Mononuclear cell (primary cell): Measurements from ENCODE around the gene LRRC43. TPM values are rescaled to one million over a fixed set of nuclear protein-coding genes. Genes with fewer than 3 reads are reported as not detected.

Experiments used
- H3K27me3 ChIP-seq: 2 replicates; pipeline ENCODE4 v1.6.0; 2011; ENCODE audit warnings: low read length, control low read depth; ENCODE audit not compliant: insufficient read depth
- H3K4me1 ChIP-seq: 2 replicates; pipeline ENCODE4 v1.5.1; 2011; ENCODE audit warnings: mild to moderate bottlenecking, low read length, control low read depth; ENCODE audit not compliant: insufficient read depth
- H3K4me3 ChIP-seq: 2 replicates; pipeline ENCODE4 v1.5.1; 2011; ENCODE audit warnings: mild to moderate bottlenecking, low read length, moderate library complexity
- H3K9me3 ChIP-seq: 2 replicates; pipeline ENCODE4 v1.5.1; 2011; ENCODE audit warnings: low read depth, mild to moderate bottlenecking, control low read depth, low read length
- total RNA-seq: library from RNA; depleted of rRNA; stranded (reverse); fragments of >200 nt; gene quantifications from one replicate; pipeline ENCODE4 v1.2.3, GENCODE V29; 2012

The LRRC43 gene
- total RNA-seq, 1 donor = 0.52 TPM

DNA sequence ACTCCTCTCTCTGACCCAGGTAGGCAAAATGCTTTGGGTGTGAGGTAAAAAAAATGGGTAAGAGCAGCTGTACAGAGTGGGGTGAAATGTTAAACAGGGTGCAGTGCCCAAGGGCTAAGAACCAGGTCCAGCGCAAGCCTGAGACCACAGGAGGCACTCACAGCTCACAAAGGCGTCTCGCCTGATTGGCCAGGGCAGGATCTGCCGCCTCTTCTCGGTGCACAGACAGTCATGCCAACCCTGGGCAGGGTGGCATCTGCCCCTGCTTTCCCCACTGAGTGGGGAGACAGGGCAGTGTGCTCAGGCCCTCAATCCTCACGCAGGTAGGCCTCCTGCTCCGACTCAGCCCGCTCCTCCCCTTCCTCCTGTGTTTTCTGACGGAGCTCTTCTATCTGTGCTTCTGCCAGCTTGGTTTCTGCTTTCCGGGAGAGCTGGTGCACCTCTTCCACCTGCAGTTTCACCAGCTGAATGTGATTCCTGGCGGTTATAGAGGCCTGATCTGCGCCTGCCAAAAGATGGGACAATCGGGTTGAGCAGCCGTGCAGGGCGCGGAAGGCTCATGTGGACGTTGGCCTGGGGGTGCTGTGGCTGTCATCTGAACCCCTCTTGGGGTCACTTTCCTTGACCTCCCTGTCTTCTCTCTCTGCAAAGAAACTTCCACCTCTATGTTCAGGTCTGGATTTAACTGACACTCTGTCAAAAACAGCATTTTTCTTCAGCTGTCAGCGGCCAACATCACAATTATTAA, 25.3 kb downstream of the LRRC43 start:
- H3K27me3 ChIP-seq = peaks cover 15% of the 10 kb centered on the region
- no peaks in the 10 kb centered on the region for H3K9me3 ChIP-seq
- H3K4me3 ChIP-seq = no peak overlapping the region
- peaks cover 18% of the 10 kb centered on the region for H3K4me1 ChIP-seq

DNA sequence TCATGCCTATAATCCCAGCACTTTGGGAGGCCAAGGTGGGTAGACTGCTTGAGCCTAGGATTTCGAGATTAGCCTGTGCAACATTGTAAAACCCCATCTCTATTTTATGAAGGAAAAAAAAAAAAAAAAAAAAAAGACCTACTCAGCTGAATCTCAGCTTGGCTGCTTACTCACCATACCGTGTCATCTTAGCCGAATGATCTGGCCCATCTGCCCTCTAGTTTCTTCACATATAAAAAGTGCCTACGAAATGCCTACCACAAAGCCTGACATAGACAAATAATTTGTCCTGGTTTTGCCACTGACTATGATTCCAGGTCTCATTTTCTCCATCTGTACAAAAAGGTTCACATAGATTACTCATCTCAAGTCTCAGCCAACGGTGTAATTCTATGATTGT, 32.8 kb downstream of the LRRC43 start:
- Histone ChIP-seq H3K27me3 (no peaks in the 10 kb centered on the region), H3K4me3 (no peak overlapping the region), H3K9me3 (no peaks in the 10 kb centered on the region), H3K4me1 (no peaks in the 10 kb centered on the region)

DNA sequence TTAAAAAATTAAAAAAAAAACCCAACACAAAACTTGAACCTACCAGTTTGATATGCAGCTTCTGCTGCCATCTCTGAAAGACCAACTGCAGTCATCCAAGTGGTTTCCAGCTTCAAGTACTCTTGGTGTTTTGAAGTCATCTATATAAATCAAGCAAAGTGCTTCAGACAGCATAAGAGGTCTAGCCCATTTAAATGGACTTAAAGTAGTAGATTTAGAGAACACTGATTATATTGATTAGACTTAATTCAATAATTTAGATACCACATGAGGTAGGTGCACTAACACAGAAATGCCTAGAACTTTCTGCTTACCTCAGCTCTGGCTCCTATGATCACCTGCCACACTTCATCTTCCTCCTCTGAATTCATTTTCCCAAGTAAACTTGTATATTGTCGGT, 33.5 kb downstream of the LRRC43 start:
- Histone ChIP-seq H3K4me1 (no peaks in the 10 kb centered on the region), H3K27me3 (no peaks in the 10 kb centered on the region), H3K4me3 (no peak overlapping the region), H3K9me3 (no peaks in the 10 kb centered on the region)

DNA sequence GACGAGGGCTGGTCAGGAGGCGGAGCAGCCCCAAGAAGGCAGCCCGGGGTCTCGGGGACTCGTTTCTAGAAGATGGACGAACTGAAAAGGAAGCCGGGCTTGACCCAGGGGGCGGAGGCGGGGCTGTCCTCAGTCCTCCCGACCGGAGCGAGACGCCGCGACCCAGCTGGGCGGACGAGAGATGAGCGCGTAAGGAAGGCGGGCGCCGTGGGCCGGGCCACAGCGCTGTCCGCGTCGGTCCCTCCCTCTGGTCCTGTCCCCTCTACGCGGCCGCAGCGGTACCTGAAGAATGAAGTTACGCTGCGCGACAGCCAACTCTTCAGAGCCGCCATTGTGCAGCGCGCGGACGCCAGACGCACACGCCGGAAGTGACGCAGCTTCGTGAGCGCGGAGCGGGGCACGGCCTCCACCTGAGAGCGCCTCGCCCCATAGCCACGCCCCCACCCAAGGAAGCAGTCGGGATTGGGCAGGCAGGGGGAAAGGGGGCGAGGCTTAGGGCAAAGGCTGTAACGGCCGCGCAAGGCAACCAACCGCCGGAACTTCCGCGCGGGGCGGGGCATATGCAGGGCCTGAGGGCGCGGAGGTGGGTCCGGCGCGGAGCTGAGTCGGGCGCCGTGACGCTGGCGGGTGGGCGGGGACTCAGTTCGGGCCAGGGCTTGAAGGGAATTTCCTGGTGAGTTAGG, 42.9 kb downstream of the LRRC43 start, which contains the start of gene DIABLO:
DIABLO (minus strand) TSS at position 370 of the 683 bp plus-strand sequence; CDS start at position 332, 38 bp downstream.
- no peaks in the 10 kb centered on the region for H3K9me3 ChIP-seq
- peaks cover 28% of the 10 kb centered on the region for H3K4me1 ChIP-seq
- peak within 1 kb of the TSS; percentile 89 for H3K4me3 ChIP-seq
- H3K27me3 ChIP-seq = no peaks in the 10 kb centered on the region

GRCh38 chr12:122226366-122227125, 43.6 kb downstream of the LRRC43 start:
- Histone ChIP-seq H3K4me3 (peak overlapping the region; percentile 38), H3K4me1 (peaks cover 28% of the 10 kb centered on the region), H3K27me3 (no peaks in the 10 kb centered on the region)

GRCh38 chr12:122227341-122227740, 44.4 kb downstream of the LRRC43 start:
- no peaks in the 10 kb centered on the region for H3K9me3 ChIP-seq
- peaks cover 28% of the 10 kb centered on the region for H3K4me1 ChIP-seq
- no peak overlapping the region for H3K4me3 ChIP-seq
- H3K27me3 ChIP-seq = no peaks in the 10 kb centered on the region

More at GRCh38 chr12:122226366-122227125, 43.6 kb downstream of the LRRC43 start:
- H3K9me3 ChIP-seq = no peaks in the 10 kb centered on the region

DNA sequence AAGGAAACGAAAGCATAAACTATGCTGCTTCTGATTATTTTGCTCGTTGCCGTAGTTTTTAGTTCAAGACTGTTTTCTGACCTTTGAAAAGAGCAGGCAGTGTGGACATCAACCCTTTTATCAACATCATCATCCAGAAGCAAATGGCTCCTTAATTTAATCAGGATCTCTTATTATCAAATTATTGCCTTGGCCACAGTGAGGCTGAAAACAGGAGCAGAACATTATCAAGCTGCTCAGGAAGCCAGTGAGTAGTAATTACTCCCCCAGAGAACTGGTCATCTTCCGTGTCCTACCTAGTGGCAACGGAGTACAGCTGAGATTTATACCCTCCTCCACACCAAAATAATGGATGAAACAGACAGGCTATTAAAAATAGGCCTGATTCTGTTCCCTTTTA, 45.2 kb downstream of the LRRC43 start:
- Histone ChIP-seq H3K4me3 (no peak overlapping the region), H3K9me3 (no peaks in the 10 kb centered on the region), H3K4me1 (peaks cover 28% of the 10 kb centered on the region), H3K27me3 (no peaks in the 10 kb centered on the region)

DNA sequence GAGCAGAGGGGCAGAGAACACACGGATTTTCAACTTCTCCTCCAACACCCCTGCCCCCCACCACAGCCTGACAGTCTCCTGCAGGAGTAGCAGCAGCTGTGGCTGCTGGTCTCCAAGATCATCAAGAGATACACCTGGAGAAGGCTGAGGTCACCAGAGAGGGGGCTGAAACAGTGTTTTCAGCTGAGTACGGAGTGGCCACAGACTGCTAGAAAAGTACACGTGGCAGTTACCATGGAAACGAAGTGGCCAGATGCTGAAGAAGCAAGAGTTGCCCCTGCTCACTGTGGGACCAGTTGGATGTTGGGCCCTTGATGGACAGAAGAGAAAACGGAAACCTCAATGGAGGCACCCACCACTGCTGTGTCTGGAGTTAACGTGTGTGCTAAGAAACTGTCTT, 47.9 kb downstream of the LRRC43 start:
- Histone ChIP-seq H3K9me3 (no peaks in the 10 kb centered on the region), H3K4me1 (peaks cover 9% of the 10 kb centered on the region), H3K27me3 (no peaks in the 10 kb centered on the region), H3K4me3 (no peak overlapping the region)

- Histone ChIP-seq H3K4me3 (no peak overlapping the region), H3K9me3 (no peaks in the 10 kb centered on the region), H3K27me3 (no peaks in the 10 kb centered on the region)
Observed at GRCh38 chr12:122232691-122233090, 49.8 kb downstream of the LRRC43 start.

DNA sequence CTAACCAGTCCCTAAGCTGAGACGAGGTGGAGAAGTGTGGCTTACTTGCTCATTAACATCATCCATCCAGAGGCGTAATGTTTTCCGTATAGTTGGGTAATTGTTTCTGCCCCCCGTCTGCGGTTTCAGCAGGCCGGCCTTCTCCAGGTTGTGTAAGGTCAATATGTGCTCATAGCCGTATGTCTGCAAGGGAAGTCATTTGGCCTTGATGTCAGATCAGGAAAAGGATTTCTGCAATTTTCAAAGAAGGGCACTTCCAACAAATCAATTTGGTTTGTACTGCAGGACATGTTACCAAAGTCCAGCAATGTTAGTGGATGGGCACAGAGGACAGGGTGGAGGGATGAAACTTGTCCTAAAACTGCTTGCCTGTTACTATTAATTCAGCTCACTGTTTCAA, 52.8 kb downstream of the LRRC43 start:
- Histone ChIP-seq H3K9me3 (no peaks in the 10 kb centered on the region), H3K4me1 (no peaks in the 10 kb centered on the region), H3K27me3 (no peaks in the 10 kb centered on the region), H3K4me3 (no peak overlapping the region)

More at GRCh38 chr12:122232691-122233090, 49.8 kb downstream of the LRRC43 start:
- H3K4me1 ChIP-seq = no peaks in the 10 kb centered on the region

DNA sequence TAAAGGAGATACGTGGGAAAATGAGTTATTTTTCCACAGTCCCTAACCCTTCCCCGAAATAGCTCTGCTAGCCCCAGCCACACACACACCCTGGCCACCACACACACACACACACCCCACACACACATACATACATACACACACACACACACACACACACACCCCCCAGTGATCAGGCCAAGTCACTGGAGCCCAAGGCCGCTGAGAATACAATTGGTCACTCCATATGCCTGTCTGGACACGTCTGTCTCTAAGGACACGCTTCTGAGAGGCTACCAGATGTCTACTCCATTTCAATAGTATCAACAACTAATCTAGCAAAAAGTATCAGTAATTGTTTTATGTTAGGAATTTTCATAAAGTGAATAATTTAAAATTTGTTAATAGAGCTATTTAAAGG, 55.9 kb downstream of the LRRC43 start:
- Histone ChIP-seq H3K27me3 (no peaks in the 10 kb centered on the region), H3K4me1 (peaks cover 8% of the 10 kb centered on the region), H3K9me3 (no peaks in the 10 kb centered on the region), H3K4me3 (no peak overlapping the region)

GRCh38 chr12:122243965-122244364, 61.0 kb downstream of the LRRC43 start:
- Histone ChIP-seq H3K4me3 (peak overlapping the region; percentile 5), H3K9me3 (no peaks in the 10 kb centered on the region), H3K4me1 (peaks cover 14% of the 10 kb centered on the region), H3K27me3 (no peaks in the 10 kb centered on the region)

DNA sequence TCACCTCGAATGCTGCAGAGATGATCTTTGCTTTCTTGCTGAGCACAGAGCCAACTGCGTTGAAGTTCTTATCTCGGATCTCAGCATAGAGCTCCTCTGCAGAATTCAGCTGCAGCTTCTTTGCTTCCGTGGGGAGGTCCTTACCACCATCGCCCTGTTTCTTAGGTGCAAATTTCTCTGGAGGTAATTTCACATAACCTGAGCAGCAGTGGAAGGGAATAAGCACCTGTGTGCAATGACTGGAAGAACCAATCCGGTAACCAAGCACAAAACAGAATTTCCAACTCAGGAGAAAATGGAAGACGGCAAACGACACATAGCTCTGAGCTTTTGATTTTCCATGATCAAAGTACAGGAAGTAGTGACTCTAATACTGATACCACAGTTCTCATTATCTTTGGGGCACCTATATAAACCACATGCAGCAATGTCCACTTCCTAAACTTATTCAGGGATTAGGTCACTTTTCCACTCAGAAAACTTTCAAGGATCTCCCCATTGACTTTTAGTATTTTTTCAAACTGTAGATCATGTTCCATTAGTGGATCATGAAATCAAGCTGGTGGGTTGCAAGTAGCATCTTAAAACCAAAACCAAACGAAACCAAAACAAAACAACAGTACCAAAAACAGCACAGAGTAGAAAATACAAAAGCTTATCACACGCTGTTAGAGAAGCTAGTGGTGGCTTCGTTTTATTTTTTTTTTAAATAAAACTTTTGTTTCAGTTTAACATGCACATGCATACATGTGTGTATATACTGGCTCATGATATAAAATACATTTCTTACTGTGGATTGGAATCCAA, 61.8 kb downstream of the LRRC43 start:
- peaks cover 14% of the 10 kb centered on the region for H3K4me1 ChIP-seq
- H3K9me3 ChIP-seq = no peaks in the 10 kb centered on the region
- no peaks in the 10 kb centered on the region for H3K27me3 ChIP-seq
- peak overlapping the region; percentile 29 for H3K4me3 ChIP-seq

GRCh38 chr12:122245553-122245952, 62.6 kb downstream of the LRRC43 start:
- H3K4me3 ChIP-seq = no peak overlapping the region
- H3K9me3 ChIP-seq = no peaks in the 10 kb centered on the region
- H3K4me1 ChIP-seq = peaks cover 14% of the 10 kb centered on the region
- H3K27me3 ChIP-seq = no peaks in the 10 kb centered on the region
